T-cell (primary cell): ENCODE results near the gene SPTLC1. TPM values are rescaled to one million over a fixed set of nuclear protein-coding genes. Genes with fewer than 3 reads are reported as not detected.
"Not testable (repeated sequence)": the region's sequence is repeated elsewhere in the genome, so short reads cannot be mapped to it uniquely, and the experiment has no call there.

ENCODE experiments used
- ATAC-seq, 4 experiments: fragments of 200-7000 bp in 3 of 4; fragments of 150-1000 bp in 1 of 4; cut with Tn5 transposase; replicated peaks in 1 of 4; 1 replicate in 3 of 4; 2 replicates in 1 of 4; pipeline ENCODE4 v1.10.0; 2021; ENCODE audit warnings: moderate library complexity in 3 of 4, mild to moderate bottlenecking in 2 of 4, moderate number of reproducible peaks in 1 of 4
- CTCF ChIA-PET, 2 donors: fragments of 300-600 bp; sonication (Branson Sonifier 250); formaldehyde crosslinking; loops; one replicate each; lab custom pipeline; 2022; ENCODE audit warnings: antibody characterized with exemption in 2 of 2; lab: Charles Lee
- POLR2A ChIA-PET, 2 donors: fragments of 300-600 bp; sonication (Branson Sonifier 250); formaldehyde crosslinking; loops; one replicate each; lab custom pipeline; 2022; ENCODE audit warnings: antibody characterized with exemption in 2 of 2; lab: Charles Lee
- DNase-seq, 35 experiments: peaks; one replicate each; pipeline versions ENCODE4 v3.0.0 to v3.0.0-alpha.2; 2013 to 2023
- H3K27ac ChIP-seq: one replicate; pipeline ENCODE4 v1.5.1; 2013; ENCODE audit warnings: low read length
- H3K27me3 ChIP-seq, 2 experiments: replicated peaks in 1 of 2; 1 replicate in 1 of 2; 2 replicates in 1 of 2; pipeline versions ENCODE4 v1.6.1 to v1.7.0; 2013; ENCODE audit warnings: low read length in 1 of 2, mixed read lengths in 1 of 2; ENCODE audit not compliant: control insufficient read depth in 2 of 2, insufficient read depth in 2 of 2; ENCODE audit errors: extremely low read depth in 1 of 2
- H3K36me3 ChIP-seq, 2 donors: 1 replicate in 1 of 2; 2 replicates in 1 of 2; pipeline versions ENCODE4 v1.6.1 to v1.7.0; 2013; ENCODE audit warnings: low read length in 1 of 2; ENCODE audit not compliant: control insufficient read depth in 2 of 2, insufficient read depth in 1 of 2; ENCODE audit errors: extremely low read depth in 1 of 2
- H3K4me1 ChIP-seq, 2 experiments: 1 replicate in 1 of 2; 2 replicates in 1 of 2; pipeline versions ENCODE4 v1.6.1 to v1.7.0; 2013; ENCODE audit warnings: low read length in 2 of 2, mixed read lengths in 1 of 2; ENCODE audit not compliant: insufficient read depth in 2 of 2, control insufficient read depth in 1 of 2; ENCODE audit errors: extremely low read depth in 1 of 2
- H3K4me3 ChIP-seq, 2 donors: 1 replicate in 1 of 2; 2 replicates in 1 of 2; pipeline versions ENCODE4 v1.5.1 to v1.7.0; 2013; ENCODE audit warnings: mild to moderate bottlenecking in 2 of 2, low read length in 1 of 2, moderate library complexity in 1 of 2; ENCODE audit not compliant: control insufficient read depth in 1 of 2; ENCODE audit errors: extremely low read depth in 1 of 2
- H3K9me3 ChIP-seq: 2 replicates; pipeline ENCODE4 v1.7.0; 2013
- H3K27ac Mint-ChIP-seq, 2 donors: one replicate each; pipeline ENCODE4 v1.8.0; 2020 to 2021; ENCODE audit warnings: mild to moderate bottlenecking in 2 of 2, mixed read lengths in 2 of 2
- H3K27me3 Mint-ChIP-seq, 2 donors: one replicate each; pipeline ENCODE4 v1.8.0; 2021 to 2022; ENCODE audit warnings: mixed read lengths in 2 of 2
- H3K36me3 Mint-ChIP-seq: one replicate; pipeline ENCODE4 v1.8.0; 2021; ENCODE audit warnings: mixed read lengths
- H3K4me1 Mint-ChIP-seq, 3 donors: one replicate each; pipeline ENCODE4 v1.8.0; 2020 to 2022; ENCODE audit warnings: mixed read lengths in 3 of 3, mild to moderate bottlenecking in 1 of 3
- H3K4me3 Mint-ChIP-seq, 3 donors: one replicate each; pipeline ENCODE4 v1.8.0; 2020 to 2022; ENCODE audit warnings: mild to moderate bottlenecking in 3 of 3, mixed read lengths in 3 of 3, moderate library complexity in 3 of 3
- H3K9me3 Mint-ChIP-seq, 3 donors: one replicate each; pipeline ENCODE4 v1.8.0; 2020 to 2022; ENCODE audit warnings: mixed read lengths in 3 of 3
- WGBS: methylation state at CpG from one replicate; pipeline ENCODE4 v1.1.5; 2013; ENCODE audit warnings: missing lambda C conversion rate; ENCODE audit not compliant: insufficient coverage; 5-methylcytosine and 5-hydroxymethylcytosine counted together
- total RNA-seq, 35 experiments: library from RNA in 6 of 35; stranded (reverse) in 6 of 35; fragments of 120-200 nt in 1 of 35; gene quantifications; one replicate each; pipeline versions ENCODE4 v1.2.1 to v1.2.4 and lab custom pipeline; 2013 to 2026

SPTLC1 gene
- total RNA-seq, 5 donors from 2014 or later (not counting 1 experiment from before 2014, with no cell fraction given): 40.5 to 51.1 (median 46.1) TPM

- H3K9me3 Mint-ChIP-seq: peaks cover 0 to 3% (median 0%) of the 10 kb centered on the region in 3 donors
- Histone ChIP-seq H3K36me3 (peaks cover 5 to 18% of the 10 kb centered on the region in 2 donors), H3K9me3 (no peaks in the 10 kb centered on the region), H3K27me3 (no peaks in the 10 kb centered on the region), H3K4me3 (no peak overlapping the region), H3K27ac (no peak overlapping the region), H3K4me1 (no peaks in the 10 kb centered on the region)
- no peaks in the 10 kb centered on the region for H3K4me1 Mint-ChIP-seq
- ATAC-seq (no peak), DNase-seq (no peak)
- no peaks in the 10 kb centered on the region for H3K27me3 Mint-ChIP-seq
- no peak overlapping the region for H3K27ac Mint-ChIP-seq
- CTCF ChIA-PET: no interaction called here
- WGBS: 100% methylated on average over 1 of the region's 4 CpGs
- no peak overlapping the region for H3K4me3 Mint-ChIP-seq
- H3K36me3 Mint-ChIP-seq: peaks cover 37% of the 10 kb centered on the region
- POLR2A ChIA-PET: no interaction called here
Observed at GRCh38 chr9:92029553-92029952, 85.7 kb downstream of the SPTLC1 start.

GRCh38 chr9:92026206-92027002 lies 88.8 kb downstream of the SPTLC1 start:
- 92% methylated on average over 13 of the region's 31 CpGs for WGBS
- no peak overlapping the region for H3K27ac ChIP-seq
- H3K9me3 Mint-ChIP-seq: peaks cover 0 to 17% (median 13%) of the 10 kb centered on the region in 3 donors
- no peak for ATAC-seq
- H3K4me1 ChIP-seq: no peaks in the 10 kb centered on the region
- H3K4me1 Mint-ChIP-seq: no peaks in the 10 kb centered on the region
- no peak overlapping the region for H3K4me3 ChIP-seq
- no peaks in the 10 kb centered on the region for H3K27me3 ChIP-seq
- peaks cover 14% of the 10 kb centered on the region for H3K36me3 Mint-ChIP-seq
- ChIA-PET POLR2A (no interaction called here), CTCF (no interaction called here)
- peaks cover 0 to 2% of the 10 kb centered on the region in 2 donors for H3K36me3 ChIP-seq
- no peaks in the 10 kb centered on the region for H3K27me3 Mint-ChIP-seq
- no peak overlapping the region for H3K4me3 Mint-ChIP-seq
- H3K27ac Mint-ChIP-seq: no peak overlapping the region
- no peak for DNase-seq
- H3K9me3 ChIP-seq: no peaks in the 10 kb centered on the region

GRCh38 chr9:92021785-92022541 lies 93.2 kb downstream of the SPTLC1 start:
- ATAC-seq, H3K9me3 ChIP-seq, CTCF ChIA-PET: not testable (repeated sequence)

GRCh38 chr9:92019658-92020057 lies 95.6 kb downstream of the SPTLC1 start:
- ChIA-PET CTCF (no interaction called here), POLR2A (no interaction called here)
- DNase-seq (no peak), ATAC-seq (no peak)
- Histone ChIP-seq H3K36me3 (no peaks in the 10 kb centered on the region), H3K4me3 (no peak overlapping the region), H3K27ac (no peak overlapping the region), H3K27me3 (peaks cover 0 to 8% of the 10 kb centered on the region in 2 experiments), H3K9me3 (no peaks in the 10 kb centered on the region), H3K4me1 (no peaks in the 10 kb centered on the region)
- no peak overlapping the region for H3K27ac Mint-ChIP-seq
- no peaks in the 10 kb centered on the region for H3K4me1 Mint-ChIP-seq
- no peak overlapping the region for H3K4me3 Mint-ChIP-seq
- H3K27me3 Mint-ChIP-seq: peaks cover 0 to 8% of the 10 kb centered on the region in 2 donors
- WGBS: no CpG with 5 or more reads among the region's 5 CpGs
- H3K36me3 Mint-ChIP-seq: no peaks in the 10 kb centered on the region
- peaks cover 0 to 19% (median 15%) of the 10 kb centered on the region in 3 donors for H3K9me3 Mint-ChIP-seq

More at GRCh38 chr9:92021785-92022541, 93.2 kb downstream of the SPTLC1 start:
- WGBS: 50% methylated on average over 2 of the region's 7 CpGs
- not testable (repeated sequence) for H3K4me1 ChIP-seq, H3K36me3 Mint-ChIP-seq, H3K4me1 Mint-ChIP-seq, H3K4me3 ChIP-seq, H3K4me3 Mint-ChIP-seq, H3K27me3 ChIP-seq, H3K36me3 ChIP-seq, H3K27ac ChIP-seq, H3K27ac Mint-ChIP-seq, H3K27me3 Mint-ChIP-seq, DNase-seq
- POLR2A ChIA-PET: interaction anchor here in 1 of 2 donors (0.7 kb wide), 1 partner anchor 472 kb away, joined by 5 read pairs; no protein-coding TSS in a partner anchor
- H3K9me3 Mint-ChIP-seq: peaks cover 0 to 14% (median 13%) of the 10 kb centered on the region in 3 donors

- POLR2A ChIA-PET: no interaction called here
- no peaks in the 10 kb centered on the region for H3K36me3 ChIP-seq
- Mint-ChIP-seq H3K4me3 (no peak overlapping the region), H3K27me3 (peaks cover 1 to 8% of the 10 kb centered on the region in 2 donors), H3K9me3 (peaks cover 0 to 10% (median 6%) of the 10 kb centered on the region in 3 donors), H3K27ac (no peak overlapping the region), H3K4me1 (no peaks in the 10 kb centered on the region), H3K36me3 (no peaks in the 10 kb centered on the region)
- ATAC-seq (no peak), DNase-seq (no peak)
- H3K4me3 ChIP-seq: no peak overlapping the region
- no peaks in the 10 kb centered on the region for H3K9me3 ChIP-seq
- peaks cover 0 to 2% of the 10 kb centered on the region in 2 experiments for H3K27me3 ChIP-seq
- no peaks in the 10 kb centered on the region for H3K4me1 ChIP-seq
- H3K27ac ChIP-seq: no peak overlapping the region
- CTCF ChIA-PET: no interaction called here
- WGBS: no CpG with 5 or more reads among the region's 2 CpGs
Observed at GRCh38 chr9:92010705-92011536, 104.3 kb downstream of the SPTLC1 start.

GRCh38 chr9:92010253-92010652 lies 105.0 kb downstream of the SPTLC1 start:
- H3K36me3 ChIP-seq, H3K4me1 ChIP-seq, DNase-seq, H3K27ac ChIP-seq, H3K9me3 Mint-ChIP-seq, H3K4me3 ChIP-seq, POLR2A ChIA-PET, ATAC-seq, CTCF ChIA-PET, H3K27ac Mint-ChIP-seq, H3K4me1 Mint-ChIP-seq, H3K4me3 Mint-ChIP-seq, H3K27me3 ChIP-seq, H3K36me3 Mint-ChIP-seq, H3K27me3 Mint-ChIP-seq, H3K9me3 ChIP-seq: not testable (repeated sequence)
- WGBS: 67% methylated on average over 1 of the region's 8 CpGs
